IMR-90 (cell line): ENCODE results near the gene ULK2. TPM values are rescaled to one million over a fixed set of nuclear protein-coding genes. Genes with fewer than 3 reads are reported as not detected.

Source experiments
- ATAC-seq: fragments of 200-7000 bp; cut with Tn5 transposase; 2 replicates; pipeline ENCODE4 v1.9.1; 2020; ENCODE audit warnings: low read depth, mild to moderate bottlenecking, moderate library complexity
- BruUV-seq: library from RNA; stranded (reverse); fragments of 400-500 nt; replicated peaks from 2 replicates; lab custom pipeline; 2021; lab: Mats Ljungman, UMichigan
- CTCF ChIA-PET: fragments of 300-600 bp; formaldehyde crosslinking; extraction: SDS; loops from one replicate; lab custom pipeline; 2021; ENCODE audit warnings: antibody characterized with exemption; lab: Yijun Ruan, JAX
- POLR2A ChIA-PET: fragments of 300-600 bp; sonication (Branson Sonifier 250); formaldehyde crosslinking; loops from one replicate; lab custom pipeline; 2022; ENCODE audit warnings: antibody characterized with exemption; ENCODE audit not compliant: unreplicated experiment; lab: Charles Lee
- DNase-seq: peaks from one replicate; pipeline ENCODE4 v3.0.0; 2013
- H2AFZ ChIP-seq: replicated peaks from 2 replicates; pipeline ENCODE3; 2013; ENCODE audit warnings: low read length, mild to moderate bottlenecking; ENCODE audit not compliant: poor library complexity
- H2AK5ac ChIP-seq: 2 replicates; pipeline ENCODE4 v1.6.1; 2013; ENCODE audit warnings: low read depth, low read length, inconsistent platforms
- H2AK9ac ChIP-seq: replicated peaks from 2 replicates; pipeline ENCODE3; 2013; ENCODE audit warnings: mild to moderate bottlenecking, low read depth, low read length, moderate library complexity; ENCODE audit not compliant: poor library complexity
- H2BK120ac ChIP-seq: 2 replicates; pipeline ENCODE4 v1.6.1; 2013; ENCODE audit warnings: low read depth, low read length, inconsistent platforms
- H2BK15ac ChIP-seq: 3 replicates; pipeline ENCODE4 v1.6.1; 2013; ENCODE audit warnings: low read depth, low read length, inconsistent platforms
- H2BK20ac ChIP-seq: 2 replicates; pipeline ENCODE4 v1.6.1; 2013; ENCODE audit warnings: low read depth, mild to moderate bottlenecking, inconsistent platforms, low read length, moderate library complexity
- H2BK5ac ChIP-seq: 2 replicates; pipeline ENCODE4 v1.6.1; 2013; ENCODE audit warnings: mild to moderate bottlenecking, low read depth, low read length, inconsistent platforms; ENCODE audit not compliant: poor library complexity, severe bottlenecking
- H3K14ac ChIP-seq: replicated peaks from 2 replicates; pipeline ENCODE4 v1.6.1; 2013; ENCODE audit warnings: low read depth, low read length, inconsistent platforms
- H3K18ac ChIP-seq: 2 replicates; pipeline ENCODE4 v1.6.1; 2013; ENCODE audit warnings: low read depth, low read length, control low read depth
- H3K23ac ChIP-seq: 2 replicates; pipeline ENCODE4 v1.6.1; 2013; ENCODE audit warnings: low read depth, low read length, inconsistent platforms
- H3K27ac ChIP-seq: 2 replicates; pipeline ENCODE4 v1.5.1; 2013; ENCODE audit warnings: mild to moderate bottlenecking, control low read depth, low read length; ENCODE audit not compliant: insufficient read depth
- H3K27me3 ChIP-seq: 2 replicates; pipeline ENCODE4 v1.6.1; 2013; ENCODE audit warnings: low read length; ENCODE audit not compliant: control insufficient read depth, insufficient read depth
- H3K36me3 ChIP-seq: 2 replicates; pipeline ENCODE4 v1.6.1; 2013; ENCODE audit warnings: low read length, mixed read lengths; ENCODE audit not compliant: control insufficient read depth, insufficient read depth
- H3K4ac ChIP-seq: 2 replicates; pipeline ENCODE4 v1.6.1; 2013; ENCODE audit warnings: low read depth, low read length, inconsistent platforms
- H3K4me1 ChIP-seq: 2 replicates; pipeline ENCODE4 v1.6.1; 2013; ENCODE audit warnings: low read length, mixed read lengths; ENCODE audit not compliant: control insufficient read depth, insufficient read depth
- H3K4me2 ChIP-seq: 2 replicates; pipeline ENCODE4 v1.6.1; 2013; ENCODE audit warnings: low read depth, mild to moderate bottlenecking, control low read depth, low read length, moderate library complexity
- H3K4me3 ChIP-seq: 2 replicates; pipeline ENCODE4 v1.5.1; 2013; ENCODE audit warnings: low read depth, mild to moderate bottlenecking, control low read depth, low read length, moderate library complexity; ENCODE audit not compliant: insufficient read depth
- H3K56ac ChIP-seq: 2 replicates; pipeline ENCODE4 v1.6.1; 2013; ENCODE audit warnings: low read length, inconsistent platforms; ENCODE audit not compliant: insufficient read depth; ENCODE audit errors: extremely low read depth
- H3K79me1 ChIP-seq, 2 experiments: 2 replicates each; pipeline ENCODE4 v1.6.1; 2013; ENCODE audit warnings: low read length in 2 of 2, inconsistent platforms in 1 of 2, low read depth in 1 of 2
- H3K9ac ChIP-seq: 2 replicates; pipeline ENCODE4 v1.6.1; 2013; ENCODE audit warnings: low read depth, low read length, control low read depth
- H3K9me1 ChIP-seq: 2 replicates; pipeline ENCODE4 v1.6.1; 2013; ENCODE audit warnings: low read length, inconsistent platforms; ENCODE audit not compliant: insufficient read depth
- H3K9me3 ChIP-seq: 2 replicates; pipeline ENCODE4 v1.6.1; 2013; ENCODE audit warnings: low read length; ENCODE audit not compliant: control insufficient read depth, insufficient read depth
- H4K20me1 ChIP-seq: 2 replicates; pipeline ENCODE4 v1.6.1; 2013; ENCODE audit warnings: low read length, inconsistent platforms; ENCODE audit not compliant: insufficient read depth
- H4K5ac ChIP-seq: 2 replicates; pipeline ENCODE4 v1.6.1; 2013; ENCODE audit warnings: mild to moderate bottlenecking, low read depth, low read length, control low read depth
- H4K8ac ChIP-seq, 2 experiments: 2 replicates each; pipeline ENCODE4 v1.6.1; 2013; ENCODE audit warnings: low read depth in 2 of 2, low read length in 2 of 2, control low read depth in 1 of 2, inconsistent platforms in 1 of 2
- H4K91ac ChIP-seq: 2 replicates; pipeline ENCODE4 v1.6.1; 2013; ENCODE audit warnings: low read depth, low read length, inconsistent platforms; ENCODE audit not compliant: insufficient read depth
- CEBPB ChIP-seq: IDR thresholded peaks from 2 replicates; pipeline ENCODE4 v1.6.1; 2012; ENCODE audit warnings: low read depth, low read length, improper control_type of control experiment
- CHD1 ChIP-seq: IDR thresholded peaks from 2 replicates; pipeline ENCODE4 v1.6.1; 2012; ENCODE audit warnings: low read depth, low read length, improper control_type of control experiment
- ELK1 ChIP-seq: fragments of 150-350 bp; IDR thresholded peaks from 2 replicates; pipeline ENCODE4 v1.6.1; 2016; ENCODE audit warnings: low read depth, mild to moderate bottlenecking, low read length, moderate library complexity, borderline replicate concordance
- FOS ChIP-seq: fragments of 150-350 bp; IDR thresholded peaks from 2 replicates; pipeline ENCODE4 v1.6.1; 2016; ENCODE audit warnings: low read depth, low read length
- MAFK ChIP-seq: IDR thresholded peaks from 2 replicates; pipeline ENCODE4 v1.6.1; 2012; ENCODE audit warnings: low read depth, low read length, improper control_type of control experiment
- MAZ ChIP-seq: IDR thresholded peaks from 2 replicates; pipeline ENCODE4 v1.6.1; 2012; ENCODE audit warnings: low read depth, mild to moderate bottlenecking, low read length, improper control_type of control experiment, moderate library complexity, borderline replicate concordance
- MXI1 ChIP-seq: IDR thresholded peaks from 2 replicates; pipeline ENCODE4 v1.6.1; 2012; ENCODE audit warnings: low read depth, mild to moderate bottlenecking, low read length, moderate library complexity, borderline replicate concordance
- NFE2L2 ChIP-seq: fragments of 150-350 bp; IDR thresholded peaks from 2 replicates; pipeline ENCODE4 v1.6.1; 2016; ENCODE audit warnings: low read depth, mild to moderate bottlenecking, low read length
- POLR2A ChIP-seq: IDR thresholded peaks from 2 replicates; pipeline ENCODE4 v1.6.1; 2012; ENCODE audit warnings: mild to moderate bottlenecking, low read depth, low read length
- RAD21 ChIP-seq: IDR thresholded peaks from 2 replicates; pipeline ENCODE4 v1.6.1; 2012; ENCODE audit warnings: low read length, improper control_type of control experiment
- RFX5 ChIP-seq: IDR thresholded peaks from 2 replicates; pipeline ENCODE4 v1.8.0; 2012; ENCODE audit warnings: low read depth, mild to moderate bottlenecking, low read length, moderate library complexity
- WGBS, 2 experiments: methylation state at CpG; one replicate each; pipeline versions ENCODE4 v1.1.5 to v1.1.7; 2013; ENCODE audit warnings: missing lambda C conversion rate in 2 of 2; ENCODE audit not compliant: insufficient read length in 1 of 2; ENCODE audit errors: extremely low coverage in 2 of 2; 5-methylcytosine and 5-hydroxymethylcytosine counted together
- dilution Hi-C: fragments of 300-500 bp; cut with HindIII; formaldehyde crosslinking; loops from one replicate; pipeline ENCODE4 v1.14.3; 2018; ENCODE audit warnings: low sequenced_read_pairs; ENCODE audit not compliant: unreplicated experiment
- in situ Hi-C: fragments of 300-500 bp; cut with MboI; formaldehyde crosslinking; loops from 3 replicates; pipeline ENCODE4 v1.14.3; 2019; ENCODE audit warnings: low sequenced_read_pairs, inconsistent platforms, mixed read lengths
- intact Hi-C: fragments of 100-400 bp; cut with micrococcal nuclease; formaldehyde crosslinking; loops from 2 replicates; pipeline ENCODE4 v1.10.0; 2022
- polyA plus RNA-seq, 3 experiments: library from polyadenylated mRNA; depleted of rRNA; stranded (reverse); fragments of >200 nt; gene quantifications; 2 replicates each; pipeline ENCODE4 v1.2.3, GENCODE V29; 2012; ENCODE audit warnings: low replicate concordance in 1 of 3
- total RNA-seq: library from RNA; depleted of rRNA; stranded (reverse); fragments of >200 nt; gene quantifications from 2 replicates; pipeline ENCODE4 v1.2.3, GENCODE V29; 2012
- TF ChIP-seq, protein P1 (sequence below): conservative IDR thresholded peaks from 2 replicates; pipeline ENCODE4 v1.5.1; 2012; ENCODE audit warnings: mild to moderate bottlenecking, low read depth, low read length, improper control_type of control experiment

ULK2 gene
- total and polyA plus RNA-seq, 2 of the 4 experiments (the other 2 are of a cell fraction) = 8.9 to 10.8 TPM

DNA sequence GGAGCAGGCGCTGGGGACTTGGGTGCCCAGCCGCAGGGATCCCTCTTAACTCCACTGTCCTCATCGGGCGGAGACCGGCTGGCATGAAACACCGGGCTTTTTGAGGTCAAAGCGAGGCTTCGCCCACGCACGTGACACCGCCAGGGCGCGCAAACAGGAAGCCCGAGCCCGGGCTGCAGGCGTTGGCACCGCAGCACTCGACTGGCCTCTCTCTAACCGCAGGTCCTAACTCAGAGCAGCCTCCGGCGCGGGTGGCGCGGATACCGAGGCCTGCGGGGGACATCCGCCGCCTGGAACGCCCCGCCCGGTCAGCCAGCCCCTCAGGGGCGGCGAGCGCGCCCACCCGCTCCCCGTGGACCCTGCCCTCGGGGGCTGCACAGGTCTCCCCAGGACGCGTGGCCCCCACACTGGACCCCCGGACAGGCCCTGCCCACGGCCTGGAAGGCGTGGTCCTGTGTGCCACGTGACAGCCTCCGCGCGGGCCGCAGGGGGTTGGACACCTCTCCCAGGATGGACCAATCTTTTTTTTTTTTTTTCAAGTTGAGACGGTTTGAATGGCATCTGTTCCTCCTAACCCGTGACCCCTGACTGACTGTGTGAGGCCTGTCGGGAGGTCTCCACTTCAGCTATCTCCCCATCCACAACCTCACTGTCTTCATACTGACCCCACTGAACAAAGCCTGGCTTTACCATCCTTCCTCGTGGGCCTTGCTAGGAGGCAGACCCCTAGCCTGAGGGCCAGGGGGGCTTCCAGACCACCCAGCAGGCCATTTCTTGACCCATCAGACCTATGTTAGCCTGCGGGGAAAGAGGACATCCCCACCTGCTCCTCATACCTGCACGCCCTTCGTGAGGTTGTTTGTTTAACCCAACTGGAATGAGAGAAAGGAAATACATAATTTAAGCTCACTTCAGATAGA lies 143.0 kb downstream of the ULK2 start:
- POLR2A ChIA-PET = no interaction called here
- WGBS, 2 experiments = 50% methylated on average over 38 of the region's 55 CpGs; no CpG with 5 or more reads in 1 of the 2 experiments

More for the DNA sequence above, 143.0 kb downstream of the ULK2 start:
- BruUV-seq = no TSS peak
- H3K9ac ChIP-seq = no peak overlapping the region
- H3K36me3 ChIP-seq = no peaks in the 10 kb centered on the region
- H3K23ac ChIP-seq = no peak overlapping the region
- H3K4me2 ChIP-seq = no peak overlapping the region
- H3K27me3 ChIP-seq = peaks cover 14% of the 10 kb centered on the region; the same call in 1 of the 2 replicates
- ATAC-seq = no peak
- H3K14ac ChIP-seq = no peak overlapping the region
- peak overlapping the region; percentile 55 for H2AFZ ChIP-seq
- no peak overlapping the region for H4K5ac ChIP-seq
- no peak overlapping the region for H2AK9ac ChIP-seq
- intact Hi-C loops (no loop called here), dilution Hi-C loops (no loop called here), in situ Hi-C loops (no loop called here)
- H3K18ac ChIP-seq = no peak overlapping the region
- no peak overlapping the region for H2AK5ac ChIP-seq
- H4K8ac ChIP-seq = no peak overlapping the region
- peaks cover 11% of the 10 kb centered on the region; the same call in 1 of the 2 replicates for H3K4me1 ChIP-seq
- no peak overlapping the region for H2BK120ac ChIP-seq
- H3K79me1 ChIP-seq = no peaks in the 10 kb centered on the region
- H3K4ac ChIP-seq = no peak overlapping the region
- CTCF ChIA-PET = interaction anchor here (0.7 kb wide), 1 partner anchor 21 kb away, joined by 5 read pairs; no protein-coding TSS in a partner anchor
- no peak overlapping the region for H2BK20ac ChIP-seq
- no peak for TF ChIP-seq CEBPB
- TF ChIP-seq, protein P1, sequence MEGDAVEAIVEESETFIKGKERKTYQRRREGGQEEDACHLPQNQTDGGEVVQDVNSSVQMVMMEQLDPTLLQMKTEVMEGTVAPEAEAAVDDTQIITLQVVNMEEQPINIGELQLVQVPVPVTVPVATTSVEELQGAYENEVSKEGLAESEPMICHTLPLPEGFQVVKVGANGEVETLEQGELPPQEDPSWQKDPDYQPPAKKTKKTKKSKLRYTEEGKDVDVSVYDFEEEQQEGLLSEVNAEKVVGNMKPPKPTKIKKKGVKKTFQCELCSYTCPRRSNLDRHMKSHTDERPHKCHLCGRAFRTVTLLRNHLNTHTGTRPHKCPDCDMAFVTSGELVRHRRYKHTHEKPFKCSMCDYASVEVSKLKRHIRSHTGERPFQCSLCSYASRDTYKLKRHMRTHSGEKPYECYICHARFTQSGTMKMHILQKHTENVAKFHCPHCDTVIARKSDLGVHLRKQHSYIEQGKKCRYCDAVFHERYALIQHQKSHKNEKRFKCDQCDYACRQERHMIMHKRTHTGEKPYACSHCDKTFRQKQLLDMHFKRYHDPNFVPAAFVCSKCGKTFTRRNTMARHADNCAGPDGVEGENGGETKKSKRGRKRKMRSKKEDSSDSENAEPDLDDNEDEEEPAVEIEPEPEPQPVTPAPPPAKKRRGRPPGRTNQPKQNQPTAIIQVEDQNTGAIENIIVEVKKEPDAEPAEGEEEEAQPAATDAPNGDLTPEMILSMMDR = no peak
- TF ChIP-seq MAZ = no peak
- no peak for TF ChIP-seq MXI1
- TF ChIP-seq FOS = no peak
- no peak for TF ChIP-seq ELK1
- no peak for TF ChIP-seq RAD21
- no peak for TF ChIP-seq NFE2L2
- TF ChIP-seq RFX5 = no peak
- no peak for TF ChIP-seq CHD1
- no peak for TF ChIP-seq POLR2A
- TF ChIP-seq MAFK = no peak
- no peak overlapping the region for H4K91ac ChIP-seq
- no peak overlapping the region for H3K4me3 ChIP-seq
- no peak overlapping the region for H3K27ac ChIP-seq
- H3K9me1 ChIP-seq = 0 out of 2 replicates have a peak, but pooled peaks cover 4% of the 10 kb centered on the region
- no peaks in the 10 kb centered on the region for H4K20me1 ChIP-seq
- H2BK15ac ChIP-seq = no peak overlapping the region
- DNase-seq = no peak
- peaks cover 2% of the 10 kb centered on the region; the same call in 1 of the 2 replicates for H3K9me3 ChIP-seq
- no peak overlapping the region for H2BK5ac ChIP-seq
- H3K56ac ChIP-seq = no peak overlapping the region
